Astrocyte of the spinal cord (primary cell): ENCODE results near the gene SP140L.

Experiments
- DNase-seq: peaks from one replicate; pipeline ENCODE4 v3.0.0; 2011; ENCODE audit warnings: low read depth, low spot score
- H3K4me3 ChIP-seq: 2 replicates; pipeline ENCODE4 v1.5.1; 2011; ENCODE audit warnings: low read depth, mild to moderate bottlenecking, low read length, moderate library complexity
- CTCF ChIP-seq: IDR thresholded peaks from 2 replicates; pipeline ENCODE4 v1.5.1; 2012; ENCODE audit warnings: low read depth, mild to moderate bottlenecking, low read length, inconsistent platforms
- in situ Hi-C: cut with HindIII; loops from 2 replicates; pipeline ENCODE4 v1.10.0; 2017; ENCODE audit warnings: low sequenced_read_pairs

SP140L gene

DNA sequence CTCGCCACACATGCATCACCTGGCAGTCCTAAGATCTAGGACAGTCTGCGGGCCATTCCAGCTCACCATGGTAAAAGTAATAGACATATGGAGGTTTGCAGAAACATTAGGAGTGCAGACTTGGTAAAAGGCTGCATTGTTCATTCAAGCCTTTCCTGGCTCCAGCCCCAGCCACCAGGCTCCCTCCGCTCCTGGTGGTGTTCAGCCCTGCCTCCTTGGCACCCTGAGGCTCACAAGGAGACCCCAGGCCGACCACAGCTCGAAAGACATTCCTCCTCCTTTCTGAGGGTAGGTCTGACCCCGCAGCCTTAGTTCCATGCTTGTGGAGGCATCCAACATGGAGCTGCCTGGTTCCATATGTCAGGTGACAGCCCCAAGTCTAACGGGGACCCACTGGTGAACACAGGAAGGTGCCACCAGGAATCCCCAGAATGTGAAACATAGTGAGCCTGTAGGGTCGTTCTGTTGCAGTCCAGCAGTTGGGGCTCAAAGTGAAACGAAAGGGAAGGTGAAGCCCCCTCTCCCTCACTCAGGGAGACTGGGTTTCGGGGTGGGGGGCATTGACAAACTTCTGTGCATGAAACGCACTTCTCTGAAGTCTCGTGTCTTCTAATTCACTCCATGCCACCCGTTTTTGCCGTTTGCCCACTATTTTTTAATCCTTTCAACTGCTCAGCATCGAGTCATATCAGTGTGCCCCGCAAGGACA is 84.0 kb downstream of the SP140L start:
- TF ChIP-seq CTCF, result no peak
- H3K4me3 ChIP-seq, result peak overlapping the region; percentile 61
- in situ Hi-C loops, result no loop called here
- DNase-seq, result no peak

GRCh38 chr2:230411570-230412370 is 84.8 kb downstream of the SP140L start:
- H3K4me3 ChIP-seq, result peak overlapping the region; percentile 61
- in situ Hi-C loops, result no loop called here
- peak; percentile 68 for DNase-seq
- no peak for TF ChIP-seq CTCF

DNA sequence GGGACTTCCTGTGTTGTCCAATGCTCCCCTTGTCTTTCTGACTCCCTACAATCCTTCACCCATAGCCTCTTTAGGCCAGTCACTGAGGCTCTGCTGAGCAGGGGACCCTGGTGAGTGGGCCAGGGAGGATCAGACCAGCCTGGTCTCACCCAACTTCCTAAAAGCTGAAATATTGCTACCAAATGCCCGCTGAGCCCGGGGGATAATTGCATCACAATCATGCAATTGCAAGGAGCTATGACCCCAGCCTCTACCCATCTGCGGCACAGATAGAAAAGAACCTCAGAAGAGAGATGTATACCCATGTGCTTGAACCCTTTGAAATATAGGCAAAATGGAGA is 85.3 kb downstream of the SP140L start:
- DNase-seq, result no peak
- in situ Hi-C loops, result no loop called here
- H3K4me3 ChIP-seq, result peak overlapping the region; percentile 61

GRCh38 chr2:230412846-230413245 is 85.9 kb downstream of the SP140L start:
- DNase-seq, result no peak
- H3K4me3 ChIP-seq, result no peak overlapping the region
- in situ Hi-C loops, result no loop called here
- no peak for TF ChIP-seq CTCF

More for the DNA sequence above, 85.3 kb downstream of the SP140L start:
- no peak for TF ChIP-seq CTCF

- DNase-seq, result no peak
- no peak overlapping the region for H3K4me3 ChIP-seq
- in situ Hi-C loops, result no loop called here
- no peak for TF ChIP-seq CTCF
These were observed 86.5 kb downstream of the SP140L start for GRCh38 chr2:230413479-230413878.

- H3K4me3 ChIP-seq, result no peak overlapping the region
- no peak for TF ChIP-seq CTCF
- no peak for DNase-seq
- in situ Hi-C loops, result no loop called here
These were observed 87.3 kb downstream of the SP140L start for GRCh38 chr2:230414302-230414701.
